ENCODE data around the gene KIF26A. TPM values are rescaled to one million over a fixed set of nuclear protein-coding genes. Genes with fewer than 3 reads are reported as not detected.
A peak's percentile ranks its signal among the peaks of the same experiment; 100 is the strongest.

Gene KIF26A
- polyA plus RNA-seq, 1 of the 3 experiments (the other 2 are of a cell fraction): 1.7 TPM

GRCh38 chr14:104135904-104136471 lies 2.4 kb upstream of the KIF26A start:
- Histone ChIP-seq H3K4me1 (ENCODE audit: control insufficient read depth in 1 of 2, insufficient read depth in 2 of 2, low read depth in 1 of 2, low read length in 1 of 2) (peaks cover 0 to 46% of the 10 kb centered on the region in 2 experiments; a peak in 1 of 4 replicates), H3K36me3 (replicated peaks in 1 of 2; ENCODE audit: control insufficient read depth in 1 of 2, insufficient read depth in 2 of 2, low read length in 1 of 2) (no peaks in the 10 kb centered on the region), H3K9me2 (no peaks in the 10 kb centered on the region), H3K9me3 (no peaks in the 10 kb centered on the region), H3K4me2 (no peak overlapping the region), H3K27ac (ENCODE audit: low read depth in 2 of 2, low read length in 1 of 2) (peak overlapping the region in 1 of 2 experiments; percentile 85; a peak in 2 of 4 replicates), H3K4me3 (ENCODE audit: low read depth in 2 of 2, low read length in 1 of 2) (peak overlapping the region in 1 of 2 experiments; percentile 70; a peak in 2 of 4 replicates), H3F3A (replicated peaks; ENCODE audit: insufficient read depth) (no peaks in the 10 kb centered on the region), H2AFZ (ENCODE audit: low read depth) (no peak overlapping the region), H3K9ac (no peak overlapping the region), H4K20me1 (ENCODE audit: insufficient read depth) (no peaks in the 10 kb centered on the region), H3K79me2 (ENCODE audit: insufficient read depth) (no peaks in the 10 kb centered on the region), H3K27me3 (ENCODE audit: insufficient read depth) (peaks cover 17% of the 10 kb centered on the region)
- 13% methylated on average over 3 of the region's 78 CpGs for WGBS (ENCODE audit: low lambda C conversion rate)
- TF ChIP-seq CTCF (IDR thresholded peaks at IDR 0.05) (no peak), NFIC (IDR thresholded peaks at IDR 0.05; ENCODE audit: borderline replicate concordance) (no peak), TAF1 (IDR thresholded peaks at IDR 0.05; ENCODE audit: borderline replicate concordance, low read depth, low read length) (no peak), TEAD4 (IDR thresholded peaks at IDR 0.05; ENCODE audit: borderline replicate concordance, insufficient read depth) (no peak), CHD2 (IDR thresholded peaks at IDR 0.05; ENCODE audit: low read length, partially characterized antibody) (no peak), ELF1 (IDR thresholded peaks at IDR 0.05) (no peak), RCOR1 (IDR thresholded peaks at IDR 0.05; ENCODE audit: low read length) (no peak), GATA2 (CRISPR knock-in tag; IDR thresholded peaks at IDR 0.05) (no peak), FOXM1 (IDR thresholded peaks at IDR 0.05; ENCODE audit: low read depth) (no peak), FOXJ3 (CRISPR knock-in tag; IDR thresholded peaks at IDR 0.05) (no peak), POLR2AphosphoS5 (IDR thresholded peaks at IDR 0.05; ENCODE audit: low read depth, low read length) (no peak), YY1 (IDR thresholded peaks at IDR 0.05; ENCODE audit: low read depth) (no peak), FOSL2 (IDR thresholded peaks at IDR 0.05; ENCODE audit: borderline replicate concordance, low read depth) (no peak), MAX (IDR thresholded peaks at IDR 0.05; ENCODE audit: low read depth) (no peak), JUND (IDR thresholded peaks at IDR 0.05) (no peak), SMC3 (IDR thresholded peaks at IDR 0.05; ENCODE audit: low read depth, low read length) (no peak), EZH2phosphoT487 (IDR thresholded peaks at IDR 0.05; ENCODE audit: borderline replicate concordance, low read depth) (no peak), GABPA (IDR thresholded peaks at IDR 0.05; ENCODE audit: low read depth) (no peak), SIN3A (IDR thresholded peaks at IDR 0.05; ENCODE audit: borderline replicate concordance, low read depth, low read length) (no peak)
- DNase-seq: peak; percentile 90
- ChIA-PET CTCF (interaction anchor here (0.9 kb wide), 1 partner anchor 428 kb away, joined by 4 read pairs; no protein-coding TSS in a partner anchor), POLR2A (no interaction called here)

Measured in SK-N-SH (cell line).